DMS153 treated with DMSO at 0.1 percent for 48 hours (cell line): ENCODE data around the gene SNORC.
"Not testable (repeated sequence)": the region's sequence is repeated elsewhere in the genome, so short reads cannot be mapped to it uniquely, and the experiment has no call there.

Source experiments
- DNase-seq: peaks from one replicate; lab custom pipeline; 2025; ENCODE audit not compliant: unreplicated experiment; lab: John Stamatoyannopoulos, UW

Gene SNORC

DNA sequence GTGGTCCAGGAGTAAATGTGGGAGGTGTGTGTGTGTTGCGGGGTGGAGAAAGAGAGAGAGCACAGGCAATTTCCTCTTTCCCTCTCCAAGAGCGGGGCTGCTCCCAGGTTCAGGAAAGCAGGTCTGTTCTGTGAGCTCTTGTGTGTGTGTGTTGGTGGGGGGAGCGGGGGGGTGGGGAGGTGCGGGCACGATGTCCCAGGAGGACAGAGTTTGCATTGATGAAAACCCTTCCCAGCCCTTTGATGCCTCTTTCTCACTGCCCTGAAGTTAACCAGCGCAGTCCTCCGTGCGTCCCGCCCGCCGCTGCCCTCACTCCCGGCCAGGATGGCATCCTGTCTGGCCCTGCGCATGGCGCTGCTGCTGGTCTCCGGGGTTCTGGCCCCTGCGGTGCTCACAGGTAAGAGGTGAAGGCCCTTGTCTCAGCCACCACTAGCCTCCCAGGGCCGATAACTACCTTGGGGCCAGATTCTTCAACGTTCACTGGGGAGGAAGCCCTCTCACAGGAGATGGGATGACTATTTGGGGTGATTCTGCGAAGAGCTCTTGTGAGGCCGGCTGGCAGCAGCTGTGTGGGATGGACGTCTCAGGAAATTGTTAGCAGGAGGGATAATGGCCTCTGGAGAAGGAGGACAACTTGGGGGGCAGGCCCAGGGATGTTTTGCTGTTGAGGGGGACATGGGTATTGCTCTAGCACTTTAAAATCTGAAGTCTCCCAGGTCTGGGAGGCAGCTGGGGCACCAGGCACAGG lies at the start of gene SNORC:
Gene SNORC, plus strand, starts transcription at position 247 of the 748 bp plus-strand sequence. Its CDS starts 78 bp downstream, at position 325.
- no peak for DNase-seq

DNA sequence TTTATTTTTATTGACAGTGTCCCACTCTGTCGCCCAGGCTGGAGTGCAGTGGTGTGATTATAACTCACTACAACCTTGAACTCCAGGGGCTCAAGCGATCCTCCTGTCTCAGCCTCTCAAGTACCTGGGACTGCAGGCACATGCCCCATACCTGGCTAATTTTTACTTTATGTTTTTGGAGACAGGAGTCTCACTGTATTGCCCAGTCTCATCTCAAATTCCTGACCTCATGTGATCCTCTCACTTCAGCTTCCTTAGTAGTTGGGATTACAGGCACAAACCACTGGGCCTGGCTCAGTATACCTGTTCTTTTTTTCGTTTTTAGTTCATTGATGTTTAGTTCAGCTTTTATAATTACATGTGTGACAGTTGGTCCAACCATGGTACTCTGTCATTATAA lies 40.1 kb upstream of the SNORC start:
- no peak for DNase-seq

DNA sequence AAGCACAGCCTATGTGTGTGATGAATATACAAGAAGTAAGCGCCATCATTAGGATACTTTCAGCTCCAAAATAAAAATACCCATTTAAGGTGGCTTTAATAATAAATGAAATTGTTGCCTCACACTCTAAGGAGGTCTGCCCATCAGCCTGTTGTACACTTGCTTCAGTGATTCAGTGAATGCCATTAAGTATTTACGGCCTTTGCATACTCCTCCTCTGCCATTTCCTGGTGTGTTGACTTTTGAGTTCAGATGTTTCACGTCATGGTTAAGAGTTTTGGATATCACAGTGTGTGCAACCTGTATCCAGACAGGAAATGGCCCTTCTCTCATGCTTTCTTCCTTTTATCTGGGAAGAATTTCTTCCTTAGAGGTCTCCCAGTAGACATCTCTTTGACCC lies 38.6 kb upstream of the SNORC start:
- no peak for DNase-seq

DNA sequence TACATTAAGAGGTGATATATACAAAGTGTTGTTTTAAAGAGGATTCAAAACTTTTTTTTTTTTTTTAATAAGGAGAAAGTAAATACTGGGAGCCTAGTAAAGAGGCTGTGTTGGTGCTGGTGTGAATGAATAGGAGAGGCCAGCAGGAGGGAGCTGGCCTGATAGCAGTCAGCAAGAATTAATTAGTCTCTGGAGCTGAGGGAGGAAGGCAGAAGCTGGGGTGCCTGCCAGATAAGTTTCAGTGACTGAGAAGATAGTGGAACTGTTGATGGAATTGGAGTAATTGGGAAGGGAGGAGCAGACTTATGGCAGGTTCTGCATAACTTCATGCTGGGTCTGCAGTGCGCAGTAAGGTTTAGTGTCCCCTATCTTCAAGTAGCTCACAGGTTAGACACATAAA lies 36.2 kb upstream of the SNORC start:
- DNase-seq: no peak

DNA sequence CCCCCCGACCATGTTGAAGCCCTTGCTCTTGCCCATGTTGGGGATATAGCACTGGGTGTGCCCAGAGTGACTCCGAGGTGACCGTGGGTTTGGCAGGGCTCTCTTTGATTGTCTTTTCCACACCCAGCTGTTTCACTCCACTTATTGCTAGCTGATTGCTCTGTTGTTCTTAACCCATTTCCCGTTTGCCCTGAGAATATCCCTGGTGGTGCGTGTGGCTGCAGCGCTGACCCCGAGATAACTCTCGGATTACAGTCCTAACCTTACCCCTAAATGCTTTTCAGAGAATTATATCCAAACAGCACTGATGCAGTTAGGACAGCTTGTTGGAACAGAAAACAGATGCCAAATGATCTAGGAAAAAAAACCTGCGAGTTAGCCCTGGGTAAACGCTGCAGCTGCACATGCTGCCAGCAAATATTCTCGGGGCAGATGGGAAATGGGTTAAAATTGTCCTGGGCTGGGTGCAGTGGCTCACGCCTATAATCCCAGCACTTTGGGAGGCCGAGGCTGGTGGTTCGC lies 34.3 kb upstream of the SNORC start:
- DNase-seq: no peak

DNA sequence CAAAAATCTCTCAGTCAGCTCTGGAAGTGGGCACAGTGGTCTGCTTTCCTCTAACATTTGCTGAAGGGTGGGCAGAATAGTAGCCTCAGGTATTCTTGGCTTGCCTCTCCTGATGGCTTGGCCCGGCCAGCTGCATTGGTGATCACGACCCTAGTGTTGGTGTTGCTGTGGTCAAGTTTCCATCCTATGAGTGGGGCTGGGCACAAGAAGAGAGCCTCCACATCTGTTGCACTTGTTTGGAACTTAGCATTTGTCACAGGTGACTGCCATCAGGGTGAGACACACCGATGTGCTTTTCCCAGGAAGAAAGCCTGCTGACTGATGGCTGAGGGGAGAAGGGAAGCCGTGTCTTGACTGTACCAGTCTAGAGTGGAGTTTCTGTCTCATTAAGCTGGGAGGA lies 33.1 kb upstream of the SNORC start:
- no peak for DNase-seq

DNA sequence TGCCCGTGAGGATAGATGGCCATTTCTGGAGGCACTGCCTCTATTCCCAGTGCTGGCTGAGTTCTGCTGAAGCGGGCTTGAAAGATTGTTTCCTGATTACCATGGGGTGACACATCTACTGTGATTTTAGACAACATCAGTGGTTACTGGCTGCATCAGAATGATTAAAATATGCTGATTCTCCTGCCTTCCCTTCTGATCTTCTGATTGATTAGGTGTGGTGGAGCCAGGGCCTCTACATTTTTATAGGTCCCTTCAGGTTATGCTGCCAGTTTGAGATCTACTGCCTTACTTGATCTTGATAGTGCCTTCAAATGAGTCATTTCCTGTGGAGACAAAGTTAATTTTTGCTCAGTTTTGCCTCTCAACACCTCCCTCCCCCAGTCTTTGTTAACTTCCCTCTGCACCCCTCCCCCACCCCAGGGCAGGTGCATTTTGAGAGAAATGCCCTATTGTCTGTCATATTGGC lies 31.6 kb upstream of the SNORC start:
- no peak for DNase-seq

DNA sequence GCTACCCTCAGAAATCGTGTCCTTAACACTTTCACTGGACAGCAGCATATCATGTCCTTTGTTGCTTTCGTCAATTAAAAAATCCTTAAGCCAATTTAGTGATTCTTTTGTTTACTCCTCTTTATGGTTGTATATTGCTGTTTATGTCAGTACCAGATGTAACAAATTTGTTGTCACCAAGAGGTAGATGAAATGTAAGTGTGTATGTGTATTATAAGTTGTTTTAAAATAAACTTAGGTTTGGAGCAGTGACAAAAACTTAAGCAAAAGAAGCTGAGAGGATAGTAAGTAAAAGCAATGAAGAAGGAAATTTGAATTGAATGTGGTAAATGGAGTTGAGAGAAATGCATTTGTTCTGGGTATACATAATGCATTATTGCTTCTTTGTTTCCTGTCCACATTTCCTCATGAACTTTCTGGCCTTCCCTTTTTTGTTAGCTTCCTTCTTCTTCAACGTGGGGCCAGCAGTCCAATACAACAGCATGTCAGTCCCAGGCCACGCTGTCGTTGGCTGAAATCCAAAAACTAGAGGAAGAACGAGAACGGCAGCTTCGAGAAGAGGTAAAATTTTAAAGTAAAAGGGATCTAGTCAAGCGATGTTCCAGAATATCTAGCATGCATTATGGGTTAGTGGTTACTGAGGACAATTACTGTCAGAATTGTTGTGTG lies 30.5 kb upstream of the SNORC start:
- no peak for DNase-seq

DNA sequence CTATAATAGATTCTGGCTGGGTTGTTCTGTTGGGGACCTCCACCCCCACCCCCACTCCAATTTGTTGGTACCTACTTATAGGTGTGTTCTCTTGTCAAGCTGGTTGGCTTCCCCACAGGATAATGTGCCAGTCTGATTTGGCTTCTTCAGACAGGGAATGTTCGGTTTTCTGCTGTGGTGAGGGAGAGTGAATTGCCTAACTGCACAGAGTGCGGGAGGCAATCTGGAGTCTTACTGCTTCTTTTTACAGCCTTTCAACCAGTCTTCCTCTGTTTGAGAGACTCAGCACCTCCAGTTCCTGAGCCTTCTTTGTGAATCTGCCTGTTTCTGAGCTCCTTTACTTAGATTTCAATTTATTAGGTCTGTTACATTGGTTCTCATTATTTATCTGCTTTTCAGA lies 27.4 kb upstream of the SNORC start:
- DNase-seq: no peak

DNA sequence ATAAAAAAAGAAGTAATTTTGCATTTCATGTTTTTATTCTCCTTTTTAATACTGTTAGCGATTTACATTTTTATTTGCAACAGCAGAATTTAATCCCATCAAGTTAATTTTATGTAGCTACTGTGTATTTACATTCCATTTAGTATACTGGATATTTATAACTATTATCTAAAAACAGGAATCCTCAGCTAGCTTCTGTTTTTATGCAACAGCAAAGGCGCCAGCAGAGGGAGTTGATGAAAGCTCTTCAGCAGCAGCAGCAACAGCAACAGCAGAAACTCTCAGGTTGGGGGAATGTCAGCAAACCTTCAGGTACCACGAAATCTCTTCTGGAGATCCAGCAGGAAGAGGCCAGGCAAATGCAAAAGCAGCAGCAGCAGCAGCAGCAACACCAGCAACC lies 26.2 kb upstream of the SNORC start:
- DNase-seq: no peak

DNA sequence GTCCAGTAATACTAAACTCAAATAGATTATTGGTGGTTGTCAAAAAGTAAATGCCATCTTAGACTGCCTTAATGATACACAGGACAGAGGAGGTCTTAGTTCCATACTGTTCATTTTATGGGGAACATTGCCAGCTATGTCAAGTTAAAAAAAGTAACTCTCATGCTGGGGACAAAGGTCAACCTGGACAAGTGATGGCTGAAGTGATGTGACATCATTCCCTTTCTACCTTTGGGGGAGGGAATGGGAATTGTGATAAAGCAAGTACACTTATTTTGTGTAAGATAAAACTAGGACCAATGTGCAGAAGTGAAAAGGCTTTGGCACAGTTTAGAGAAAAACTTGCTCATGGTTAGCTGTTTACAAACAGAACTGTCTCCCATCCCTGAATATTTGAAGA lies 24.0 kb upstream of the SNORC start:
- DNase-seq: no peak

DNA sequence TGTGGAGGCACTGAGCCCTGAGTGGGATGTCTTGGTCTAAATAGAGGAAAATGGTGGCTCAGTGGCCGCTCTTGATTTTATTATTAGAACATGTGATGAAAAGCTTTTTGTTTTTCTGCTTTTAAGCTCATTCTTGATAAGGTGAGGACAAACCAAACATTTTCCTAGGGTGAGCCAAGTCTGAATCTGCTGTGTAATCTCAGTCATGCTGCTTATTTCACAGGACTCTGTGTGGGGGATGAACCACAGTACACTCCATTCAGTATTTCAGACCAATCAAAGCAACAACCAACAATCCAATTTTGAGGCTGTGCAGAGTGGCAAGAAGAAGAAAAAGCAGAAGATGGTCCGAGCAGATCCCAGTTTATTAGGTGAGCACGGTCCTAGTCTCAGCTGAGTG lies 20.0 kb upstream of the SNORC start:
- no peak for DNase-seq

DNA sequence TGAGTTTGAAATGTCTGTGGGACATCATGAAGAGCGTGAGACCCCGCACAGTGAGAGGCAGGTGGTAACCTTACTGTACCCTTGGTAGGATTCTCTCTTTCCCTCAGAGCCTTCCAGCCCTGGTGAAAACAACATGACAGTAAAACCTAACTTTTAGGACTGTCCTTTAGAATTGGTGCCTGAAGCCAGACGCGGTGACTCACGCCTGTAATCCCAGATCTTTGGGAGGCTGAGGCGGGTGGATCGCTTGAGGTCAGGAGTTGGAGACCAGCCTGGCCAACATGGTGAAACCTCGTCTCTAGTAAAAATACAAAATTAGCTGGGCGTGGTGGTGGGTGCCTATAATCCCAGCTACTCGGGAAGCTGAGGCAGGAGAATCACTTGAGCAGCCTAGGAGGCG lies 18.0 kb upstream of the SNORC start:
- not testable (repeated sequence) for DNase-seq

DNA sequence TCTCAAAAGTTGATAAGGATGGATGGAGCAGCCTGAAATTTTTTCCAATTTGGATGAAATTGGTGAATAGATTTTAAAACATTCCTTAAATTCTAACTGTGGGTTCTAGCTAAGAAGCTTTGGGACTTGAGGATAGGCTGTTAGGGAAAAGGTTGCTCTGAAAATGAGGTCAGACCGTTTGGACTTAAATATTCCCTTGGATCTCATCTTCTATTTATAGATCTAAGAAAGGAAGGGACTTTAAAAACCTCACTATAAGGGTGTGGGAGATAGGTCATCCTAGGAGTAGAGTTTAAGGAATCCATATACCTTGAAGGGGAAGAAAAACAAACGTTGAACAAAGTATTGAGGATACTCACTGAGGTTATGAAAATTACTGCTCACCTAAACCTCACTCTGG lies 17.4 kb upstream of the SNORC start:
- no peak for DNase-seq

DNA sequence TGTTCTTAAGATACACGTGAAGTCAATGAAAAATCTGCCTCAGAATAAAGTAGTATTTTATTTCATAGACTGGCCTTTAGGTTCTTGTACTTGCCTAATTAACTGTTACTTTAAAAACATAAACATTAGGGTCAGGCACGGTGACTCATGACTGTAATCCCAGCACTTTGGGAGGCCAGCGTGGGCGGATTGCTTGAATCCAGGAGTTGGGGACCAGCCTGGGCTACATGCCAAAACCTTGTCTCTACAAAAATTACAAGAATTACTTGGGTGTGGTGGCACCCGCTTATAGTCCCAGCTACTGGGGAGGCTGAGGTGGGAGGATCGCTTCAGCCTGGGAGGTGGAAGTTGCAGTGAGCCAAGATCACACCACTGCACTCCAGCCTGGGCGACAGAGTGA lies 16.0 kb upstream of the SNORC start:
- DNase-seq: no peak

DNA sequence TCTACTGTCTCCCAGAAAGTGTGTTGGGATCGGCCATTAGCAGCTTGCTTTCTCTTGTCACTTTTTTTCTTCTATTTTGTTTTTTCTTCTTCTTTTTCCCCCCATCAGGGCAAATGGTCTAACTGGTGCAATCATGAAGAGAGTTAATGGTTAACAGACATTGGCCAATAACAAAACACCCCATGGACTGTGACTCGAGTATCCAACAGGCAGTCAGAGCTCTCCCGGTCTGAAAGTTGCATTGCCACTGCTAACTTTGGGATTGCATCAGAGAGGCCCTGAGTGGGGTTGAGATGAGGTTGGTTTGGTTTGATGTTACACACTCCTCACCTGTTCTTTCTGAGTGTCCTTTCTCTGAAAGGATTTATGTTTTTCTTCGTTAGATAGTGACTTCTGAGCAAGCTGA lies 12.9 kb upstream of the SNORC start:
- DNase-seq: no peak

DNA sequence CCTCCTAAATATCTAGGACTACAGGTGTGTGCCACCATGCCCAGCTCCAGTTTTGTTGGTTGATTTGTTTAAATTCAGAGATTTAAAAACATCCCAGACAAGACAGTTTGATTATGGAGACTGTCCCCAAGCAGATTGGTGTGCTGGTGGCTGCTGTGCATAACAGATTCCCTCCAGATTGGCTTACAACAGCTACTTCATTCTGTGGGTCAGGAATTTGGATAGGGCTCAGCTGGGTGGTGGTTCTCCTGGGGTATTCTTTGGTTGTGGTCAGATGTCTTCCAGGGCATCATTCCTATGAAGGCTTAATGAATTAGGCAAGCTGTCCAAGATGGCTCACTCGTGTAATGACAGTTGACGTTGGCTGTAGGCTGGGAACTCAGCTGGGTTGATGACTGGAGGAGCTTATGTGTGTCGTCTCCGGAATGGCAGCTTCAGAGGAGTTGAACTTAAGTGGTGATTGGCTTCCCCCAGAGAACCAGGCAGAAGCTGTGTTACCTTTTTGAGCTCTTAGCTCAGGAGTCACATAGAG lies 10.6 kb upstream of the SNORC start:
- DNase-seq: no peak

DNA sequence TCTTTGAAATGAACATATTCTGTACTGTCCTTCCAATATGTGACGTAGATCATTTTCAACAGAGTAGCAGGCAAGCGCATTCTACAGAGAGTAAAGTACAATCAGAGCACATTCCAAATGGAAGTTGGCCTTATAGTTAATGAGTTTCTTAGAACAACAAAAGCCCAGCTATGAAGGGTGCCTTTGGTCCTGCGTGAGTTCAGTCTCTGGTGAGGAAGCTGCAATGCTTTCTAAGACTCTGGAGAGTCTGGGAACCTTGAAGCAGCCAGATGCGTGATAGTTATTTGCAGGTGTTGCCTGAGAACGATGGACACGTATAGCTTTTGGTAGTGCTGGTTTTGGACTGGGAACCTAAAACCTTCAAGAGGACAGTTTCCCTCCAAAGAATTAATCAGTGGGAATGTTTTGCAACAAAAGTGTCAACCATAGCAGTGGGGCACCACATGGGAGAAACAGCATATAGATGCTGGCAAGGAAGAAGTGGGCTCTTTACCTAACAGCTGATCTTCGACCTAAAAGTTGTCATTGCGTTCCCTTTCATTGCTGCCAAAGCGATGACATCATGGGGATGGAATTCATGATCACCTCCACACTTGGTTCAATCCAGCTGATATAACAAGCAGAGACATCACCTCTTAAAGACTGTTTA lies 9.3 kb upstream of the SNORC start:
- DNase-seq: no peak

DNA sequence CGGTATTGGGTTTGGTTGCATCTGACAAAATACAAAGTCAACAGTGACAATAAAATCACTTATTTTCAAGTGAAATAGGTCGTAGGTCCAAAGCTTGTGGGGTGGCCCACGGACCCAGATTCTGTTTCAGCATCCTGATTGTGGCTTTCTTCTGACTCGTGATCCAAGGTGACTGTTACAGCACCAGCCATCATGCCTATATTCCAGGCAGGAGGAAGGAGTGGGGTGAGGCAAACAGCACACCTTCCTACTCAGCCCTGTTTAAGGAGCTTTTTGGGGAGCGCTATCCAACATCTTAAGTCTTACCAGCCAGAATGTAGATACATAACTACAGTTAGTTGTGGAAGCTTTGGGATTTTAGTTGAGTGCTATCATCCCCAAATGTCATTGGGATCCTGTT lies 8.7 kb upstream of the SNORC start:
- DNase-seq: no peak

DNA sequence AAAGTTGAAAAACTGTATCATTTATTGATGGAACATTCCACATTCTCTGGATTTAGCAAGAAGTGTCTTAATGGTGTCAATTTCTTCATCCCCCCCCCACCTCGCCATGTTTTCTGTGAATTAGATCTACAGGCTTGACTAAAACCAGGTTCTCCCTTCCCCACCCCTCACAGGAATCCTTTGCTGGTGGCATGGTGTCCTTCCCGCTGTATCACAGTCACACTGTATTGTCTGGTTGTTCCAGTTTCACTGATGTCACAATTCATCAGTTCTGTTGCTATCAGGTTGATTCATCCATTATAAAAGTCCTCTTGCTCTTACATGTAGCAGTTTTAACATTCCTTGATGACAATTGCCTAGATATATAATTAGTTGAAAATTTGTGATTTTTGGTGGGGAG lies 6.1 kb upstream of the SNORC start:
- no peak for DNase-seq

DNA sequence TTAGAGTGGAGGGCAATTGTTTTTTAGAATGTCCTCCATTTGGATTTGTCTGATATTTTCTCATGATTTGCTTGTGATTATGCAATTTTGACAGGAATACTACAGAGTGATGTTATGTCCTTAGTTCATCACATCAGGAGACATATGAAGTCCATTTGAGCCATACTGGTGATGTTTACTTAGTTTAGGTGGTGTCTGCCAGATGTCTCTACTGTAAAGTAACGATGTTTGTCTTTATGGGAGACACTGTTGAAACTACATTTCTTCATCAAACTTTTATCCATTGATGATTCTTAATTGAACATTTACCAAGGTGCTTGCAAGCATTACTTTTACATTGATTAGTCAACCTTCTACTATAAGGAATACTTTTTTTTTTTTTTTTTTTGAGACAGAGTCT lies 4.9 kb upstream of the SNORC start:
- no peak for DNase-seq

DNA sequence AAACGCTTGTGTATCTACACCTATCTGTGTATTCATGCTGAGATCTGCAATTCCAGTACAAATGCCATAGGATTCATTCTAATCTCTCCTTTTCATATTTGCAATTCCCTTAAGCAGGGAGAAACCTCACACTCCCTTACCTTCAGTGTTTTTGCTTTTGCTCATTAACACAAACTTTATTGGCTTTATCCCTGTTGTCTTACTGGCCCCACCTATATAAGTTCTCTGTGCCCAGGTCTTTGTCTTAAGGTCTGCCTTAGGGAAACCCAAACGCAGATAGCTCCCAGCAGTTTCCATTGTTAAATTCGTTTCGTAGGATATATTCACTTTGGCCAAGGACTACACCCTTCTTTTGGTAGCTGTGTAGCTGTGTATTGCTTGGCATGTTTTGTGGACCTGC lies 4.0 kb upstream of the SNORC start:
- DNase-seq: no peak
